GM04503 (cell line): ENCODE measurements around the gene CUX1.
A peak's percentile ranks its signal among the peaks of the same experiment; 100 is the strongest.
"Not testable (repeated sequence)": the region's sequence is repeated elsewhere in the genome, so short reads cannot be mapped to it uniquely, and the experiment has no call there.

Experiments used
- DNase-seq: peaks from one replicate; pipeline ENCODE4 v3.0.0-alpha.2; 2012; ENCODE audit warnings: low read depth

Gene CUX1

GRCh38 chr7:101854084-101854865, 36.8 kb downstream of the CUX1 start:
- no peak for DNase-seq

- DNase-seq = peak; percentile 71
Observed at GRCh38 chr7:101856473-101857357, 39.3 kb downstream of the CUX1 start.

GRCh38 chr7:101857358-101857811, 40.0 kb downstream of the CUX1 start:
- no peak for DNase-seq

- DNase-seq = no peak
Observed at GRCh38 chr7:101858437-101859385, 41.3 kb downstream of the CUX1 start.

- peak; percentile 22 for DNase-seq
Observed at GRCh38 chr7:101859411-101860106, 42.1 kb downstream of the CUX1 start.

GRCh38 chr7:101860316-101861217, 43.1 kb downstream of the CUX1 start:
- DNase-seq = no peak

GRCh38 chr7:101861218-101861775, 43.9 kb downstream of the CUX1 start:
- no peak for DNase-seq

- DNase-seq = no peak
Observed at GRCh38 chr7:101862280-101863220, 45.1 kb downstream of the CUX1 start.

- no peak for DNase-seq
Observed at GRCh38 chr7:101863598-101863997, 46.2 kb downstream of the CUX1 start.

GRCh38 chr7:101864039-101864438, 46.6 kb downstream of the CUX1 start:
- DNase-seq = no peak

- no peak for DNase-seq
Observed at GRCh38 chr7:101865031-101865430, 47.6 kb downstream of the CUX1 start.

- DNase-seq = no peak
Observed at GRCh38 chr7:101865455-101865854, 48.0 kb downstream of the CUX1 start.

GRCh38 chr7:101866328-101866727, 48.9 kb downstream of the CUX1 start:
- DNase-seq = no peak

- no peak for DNase-seq
Observed at GRCh38 chr7:101867265-101867664, 49.8 kb downstream of the CUX1 start.

- not testable (repeated sequence) for DNase-seq
Observed at GRCh38 chr7:101867681-101868080, 50.3 kb downstream of the CUX1 start.

GRCh38 chr7:101868191-101868950, 50.9 kb downstream of the CUX1 start:
- no peak for DNase-seq

- DNase-seq = no peak
Observed at GRCh38 chr7:101869026-101869900, 51.8 kb downstream of the CUX1 start.
